ENCODE measurements around the gene NR2E1.

Gene NR2E1

GRCh38 chr6:108165714-108166663, at the start of gene NR2E1:
Gene NR2E1 (plus strand): TSS chr6:108166022. CDS start chr6:108166766, 744 bp downstream.
- no peak for DNase-seq (ENCODE audit: low spot score)

- no peak for DNase-seq (ENCODE audit: low spot score)
Measured at GRCh38 chr6:108116546-108117426, 49.0 kb upstream of the NR2E1 start.

DNA sequence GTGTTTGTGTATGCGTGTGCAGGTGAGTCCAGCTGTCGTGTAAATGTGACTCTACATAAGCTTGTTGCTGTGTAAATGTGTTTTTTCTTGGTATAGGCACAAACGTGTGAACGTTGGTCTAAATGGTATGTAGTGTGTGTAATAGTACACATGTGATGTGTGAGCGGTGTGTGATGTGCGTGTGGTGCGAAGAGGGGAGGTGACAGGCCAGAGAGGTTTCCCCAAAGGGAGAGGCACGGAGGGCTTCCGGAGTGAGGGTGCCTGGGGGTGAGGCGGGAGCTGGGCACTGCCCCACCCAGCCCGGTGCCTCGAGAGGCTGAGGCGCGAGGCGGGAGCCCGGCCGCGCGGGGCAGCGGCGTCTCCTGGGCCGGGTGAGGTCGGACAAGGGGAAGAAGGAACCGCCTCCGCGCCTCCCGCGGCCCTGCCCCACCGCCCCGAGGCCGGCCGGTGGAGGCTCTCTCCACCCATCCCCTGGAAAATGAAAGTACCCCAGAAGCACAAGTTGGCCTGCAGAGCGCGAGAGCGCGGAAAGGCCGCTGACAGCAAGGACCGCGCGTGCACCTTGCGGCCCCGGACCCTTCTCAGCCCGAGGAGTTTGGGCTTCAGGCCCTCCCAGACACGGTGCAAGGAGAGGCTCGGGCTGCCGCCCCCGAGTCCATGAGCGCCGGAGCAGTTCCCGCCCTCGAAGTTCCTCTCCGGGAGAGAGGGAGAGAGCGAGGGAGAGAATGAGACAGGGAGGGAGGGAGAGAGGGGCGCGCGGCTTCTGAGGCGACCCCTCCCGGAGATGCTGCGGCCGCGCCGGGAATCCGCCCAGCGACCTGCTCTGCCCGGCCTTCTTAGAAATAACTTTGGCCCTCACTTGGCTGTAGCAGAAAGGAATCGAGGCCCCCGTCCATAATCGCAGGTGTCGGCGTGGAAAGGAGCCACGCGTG, 48.1 kb upstream of the NR2E1 start:
- no peak for DNase-seq (ENCODE audit: low spot score)

- no peak for DNase-seq (ENCODE audit: low spot score)
Measured at GRCh38 chr6:108118359-108118724, 47.5 kb upstream of the NR2E1 start.

GRCh38 chr6:108118810-108119768, 46.7 kb upstream of the NR2E1 start:
- DNase-seq (ENCODE audit: low spot score) = no peak

- no peak for DNase-seq (ENCODE audit: low spot score)
Measured at GRCh38 chr6:108119769-108120141, 46.1 kb upstream of the NR2E1 start.

DNA sequence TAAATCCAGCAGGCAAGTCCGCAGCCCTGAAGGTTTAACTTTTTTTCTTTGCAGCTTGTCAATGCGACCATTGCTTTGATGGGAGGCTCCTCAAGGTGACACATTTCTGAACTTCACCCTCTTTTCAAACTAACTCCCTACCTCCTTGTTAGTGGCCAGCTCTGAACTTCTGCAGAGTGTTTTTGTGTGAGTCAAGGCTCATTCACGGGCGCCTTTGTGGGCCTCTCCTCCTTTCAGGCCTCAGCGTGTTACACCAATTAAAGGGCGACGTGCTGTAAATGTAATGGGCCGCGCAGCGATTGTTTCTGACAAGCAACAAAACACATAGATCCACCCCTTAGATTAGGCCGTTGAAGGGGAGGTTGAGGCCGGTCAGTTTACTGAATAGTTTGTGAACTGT, 45.5 kb upstream of the NR2E1 start:
- no peak for DNase-seq (ENCODE audit: low spot score)

GRCh38 chr6:108121612-108122011, 44.2 kb upstream of the NR2E1 start:
- DNase-seq (ENCODE audit: low spot score) = no peak

- DNase-seq (ENCODE audit: low spot score) = no peak
Measured at GRCh38 chr6:108123481-108123929, 42.3 kb upstream of the NR2E1 start.

DNA sequence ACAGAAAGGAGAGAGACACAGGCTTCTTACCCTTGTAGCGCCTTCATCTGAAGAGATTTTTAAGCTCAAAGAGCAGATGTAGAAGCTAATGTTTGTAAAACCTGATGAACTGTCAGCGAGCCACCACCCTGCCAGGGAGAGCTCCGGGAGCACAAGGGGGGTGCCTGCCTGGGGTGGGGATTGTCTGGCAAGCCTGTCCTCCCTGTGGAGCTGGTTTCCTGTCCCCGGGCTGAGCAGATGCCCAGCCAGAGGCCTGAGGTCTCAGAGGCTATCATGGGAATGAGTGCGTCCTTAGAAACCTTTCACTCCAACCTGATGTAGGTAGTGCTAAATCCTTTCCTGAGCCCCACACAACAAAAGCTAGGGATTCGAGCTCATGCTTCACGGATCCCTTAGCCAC, 41.9 kb upstream of the NR2E1 start:
- no peak for DNase-seq (ENCODE audit: low spot score)

DNA sequence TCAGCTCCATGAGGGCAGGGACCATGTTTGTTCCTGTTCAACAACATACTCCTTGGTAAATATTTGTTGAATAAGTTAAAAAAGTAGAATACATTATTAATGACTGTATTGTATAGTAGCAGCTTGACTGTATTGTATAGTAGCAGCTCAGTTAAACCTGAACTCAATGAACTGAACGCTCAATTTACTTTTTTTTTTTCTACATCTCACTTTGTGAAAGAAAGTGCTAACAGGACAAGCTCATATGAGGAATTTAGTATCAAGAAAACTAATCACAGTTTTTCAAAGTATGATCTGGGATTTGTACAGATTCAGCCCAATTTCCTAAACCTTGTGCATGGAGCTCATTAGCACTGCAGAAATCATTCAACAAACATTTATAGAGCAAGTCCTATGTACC, 38.8 kb upstream of the NR2E1 start:
- DNase-seq (ENCODE audit: low spot score) = no peak

DNA sequence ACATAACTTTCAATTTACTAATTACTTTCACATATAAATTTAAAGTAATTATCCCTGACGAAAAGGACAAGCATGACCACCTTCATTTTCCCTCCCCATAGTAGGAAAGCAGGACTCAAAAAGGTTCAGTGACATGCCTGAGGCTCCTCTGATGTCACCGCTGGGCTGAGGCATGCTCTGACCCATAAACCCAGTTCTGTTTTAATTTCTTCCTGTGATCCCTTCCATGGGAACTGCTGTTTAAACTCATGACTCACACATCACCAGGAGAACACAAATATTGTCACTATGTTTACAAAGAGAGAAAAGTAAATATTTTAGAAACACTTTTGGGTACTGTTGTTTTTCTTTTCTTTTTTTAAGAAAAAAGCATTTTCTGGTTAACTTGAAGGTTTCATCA, 38.0 kb upstream of the NR2E1 start:
- DNase-seq (ENCODE audit: low spot score) = no peak

- no peak for DNase-seq (ENCODE audit: low spot score)
Measured at GRCh38 chr6:108130262-108130661, 35.6 kb upstream of the NR2E1 start.

- DNase-seq (ENCODE audit: low spot score) = no peak
Measured at GRCh38 chr6:108132863-108133262, 33.0 kb upstream of the NR2E1 start.

GRCh38 chr6:108133594-108134179, 32.1 kb upstream of the NR2E1 start:
- no peak for DNase-seq (ENCODE audit: low spot score)

- no peak for DNase-seq (ENCODE audit: low spot score)
Measured at GRCh38 chr6:108134213-108134970, 31.4 kb upstream of the NR2E1 start.

GRCh38 chr6:108142240-108142639, 23.6 kb upstream of the NR2E1 start:
- no peak for DNase-seq (ENCODE audit: low spot score)

GRCh38 chr6:108145639-108146038, 20.2 kb upstream of the NR2E1 start:
- DNase-seq (ENCODE audit: low spot score) = no peak

DNA sequence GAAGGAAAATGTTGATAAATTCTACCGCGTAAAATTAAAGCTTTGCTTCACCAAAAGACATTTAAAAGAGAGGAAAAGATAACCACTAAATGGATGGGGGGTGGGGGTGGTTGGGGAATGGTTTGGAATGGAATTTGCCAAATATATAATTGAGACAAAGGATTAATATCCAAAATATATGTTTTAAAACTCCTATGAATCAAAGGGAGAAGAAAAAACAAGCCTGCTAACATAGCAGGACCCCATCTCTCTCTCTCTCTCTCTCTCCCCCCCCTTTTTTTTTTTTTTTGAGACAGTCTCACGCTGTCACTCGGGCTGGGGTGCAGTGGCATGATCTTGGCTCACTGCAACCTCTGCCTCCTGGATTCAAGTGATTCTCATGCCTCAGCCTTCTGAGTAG, 13.4 kb upstream of the NR2E1 start:
- no peak for DNase-seq (ENCODE audit: low spot score)

Data from hematopoietic multipotent progenitor cell treated with erythropoietin and hydrocortisone succinate and interleukin-3 and kit ligand, for 15 days (in vitro differentiated cells).